PC-9 (cell line): ENCODE data around the gene PRKG1. TPM values are rescaled to one million over a fixed set of nuclear protein-coding genes. Genes with fewer than 3 reads are reported as not detected.

Source experiments
- BruUV-seq: library from RNA; stranded (reverse); fragments of 400-500 nt; replicated peaks from 2 replicates; lab custom pipeline; 2021; lab: Mats Ljungman, UMichigan
- CTCF ChIA-PET: fragments of 300-600 bp; sonication (Branson Sonifier 250); formaldehyde crosslinking; loops from one replicate; lab custom pipeline; 2022; ENCODE audit warnings: antibody characterized with exemption; lab: Charles Lee
- POLR2A ChIA-PET: fragments of 300-600 bp; sonication (Branson Sonifier 250); formaldehyde crosslinking; loops from one replicate; lab custom pipeline; 2022; ENCODE audit warnings: antibody characterized with exemption; ENCODE audit not compliant: unreplicated experiment; lab: Charles Lee
- DNase-seq, 2 experiments: peaks; one replicate each; pipeline versions ENCODE4 v3.0.0 to v3.0.0-alpha.2; 2015 to 2022; ENCODE audit warnings: mixed read lengths in 1 of 2
- H2AFZ ChIP-seq: fragments of 200-600 bp; sonication (generic); 2 replicates; pipeline ENCODE4 v1.8.1; 2017; ENCODE audit warnings: antibody characterized with exemption
- H3F3A ChIP-seq: fragments of 200-600 bp; sonication (generic); 2 replicates; pipeline ENCODE4 v1.8.1; 2017; ENCODE audit warnings: antibody characterized with exemption, mild to moderate bottlenecking, low read depth; ENCODE audit not compliant: insufficient read depth
- H3K27ac ChIP-seq: fragments of 200-600 bp; sonication (generic); 2 replicates; pipeline ENCODE4 v1.6.1; 2016; ENCODE audit warnings: mixed run types
- H3K27me3 ChIP-seq: fragments of 200-600 bp; sonication (generic); 2 replicates; pipeline ENCODE4 v1.6.1; 2016; ENCODE audit warnings: low read depth, mixed run types; ENCODE audit not compliant: insufficient read depth
- H3K36me3 ChIP-seq: fragments of 200-600 bp; sonication (generic); 2 replicates; pipeline ENCODE4 v1.6.1; 2016; ENCODE audit warnings: low read depth, mixed run types
- H3K4me1 ChIP-seq: fragments of 200-600 bp; sonication (generic); replicated peaks from 2 replicates; pipeline ENCODE4 v1.6.1; 2016; ENCODE audit warnings: mixed run types; ENCODE audit not compliant: insufficient read depth
- H3K4me2 ChIP-seq: fragments of 200-600 bp; sonication (generic); 2 replicates; pipeline ENCODE4 v1.6.1; 2017; ENCODE audit warnings: mixed run types
- H3K4me3 ChIP-seq: fragments of 200-600 bp; sonication (generic); 2 replicates; pipeline ENCODE4 v1.6.1; 2016; ENCODE audit warnings: mixed run types
- H3K79me2 ChIP-seq: fragments of 200-600 bp; sonication (generic); 2 replicates; pipeline ENCODE4 v1.6.1; 2017; ENCODE audit warnings: low read depth, mixed run types
- H3K9me2 ChIP-seq: fragments of 200-600 bp; sonication (generic); 2 replicates; pipeline ENCODE4 v1.8.1; 2017; ENCODE audit warnings: mild to moderate bottlenecking; ENCODE audit not compliant: insufficient read depth
- H3K9me3 ChIP-seq: fragments of 200-600 bp; sonication (generic); 2 replicates; pipeline ENCODE4 v1.8.1; 2016; ENCODE audit warnings: low read depth; ENCODE audit not compliant: insufficient read depth
- H4K20me1 ChIP-seq: fragments of 200-600 bp; sonication (generic); 2 replicates; pipeline ENCODE4 v1.8.1; 2017; ENCODE audit not compliant: insufficient read depth
- EZH2 ChIP-seq: fragments of 200-600 bp; sonication (generic); IDR thresholded peaks from 2 replicates; pipeline ENCODE4 v1.8.0; 2017; ENCODE audit warnings: antibody characterized with exemption, low read depth
- intact Hi-C: fragments of 100-400 bp; cut with micrococcal nuclease; formaldehyde crosslinking; loops from one replicate; pipeline ENCODE4 v1.10.0; 2022; ENCODE audit not compliant: unreplicated experiment
- total RNA-seq: library from RNA; stranded (reverse); gene quantifications from 2 replicates; pipeline ENCODE4 v1.2.3, GENCODE V29; 2021
- TF ChIP-seq, protein P1 (sequence below): fragments of 200-600 bp; sonication (generic); conservative IDR thresholded peaks from 2 replicates; pipeline ENCODE4 v1.6.1; 2017; ENCODE audit warnings: mixed run types, antibody characterized with exemption, mild to moderate bottlenecking, moderate library complexity

The PRKG1 gene
- total RNA-seq, 1 experiment from 2014 or later, result 0.70 TPM

DNA sequence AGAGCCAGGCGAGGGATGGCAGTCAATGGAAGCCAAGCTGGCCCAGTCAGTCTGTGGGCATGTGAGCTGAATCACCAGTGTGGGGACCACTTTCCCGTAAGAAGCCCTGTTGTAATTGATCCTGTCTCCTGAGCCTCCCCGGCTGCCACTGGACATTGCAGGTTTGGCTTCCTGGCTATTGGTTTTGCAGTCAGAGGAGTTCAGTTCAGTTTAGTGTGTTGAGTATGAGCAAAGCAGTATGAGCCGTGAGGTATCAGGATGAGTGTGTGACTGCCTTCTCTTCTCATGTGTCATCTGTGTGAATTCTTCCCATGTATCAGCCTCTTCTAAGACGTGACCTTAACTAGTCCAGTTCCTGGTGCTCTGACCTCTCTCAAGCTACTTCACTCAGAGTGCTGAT is 227.4 kb downstream of the PRKG1 start:
- Histone ChIP-seq H3K9me2 (no peaks in the 10 kb centered on the region), H3F3A (no peaks in the 10 kb centered on the region), H3K4me1 (no peaks in the 10 kb centered on the region), H3K27ac (no peak overlapping the region), H2AFZ (no peak overlapping the region), H3K79me2 (no peaks in the 10 kb centered on the region), H4K20me1 (no peaks in the 10 kb centered on the region; the same call in 1 of the 2 replicates), H3K9me3 (no peaks in the 10 kb centered on the region), H3K4me3 (no peak overlapping the region), H3K27me3 (no peaks in the 10 kb centered on the region), H3K36me3 (no peaks in the 10 kb centered on the region), H3K4me2 (no peak overlapping the region)
- CTCF ChIA-PET, result no interaction called here
- intact Hi-C loops, result no loop called here
- POLR2A ChIA-PET, result no interaction called here
- no peak for DNase-seq
- TF ChIP-seq EZH2, result no peak
- TF ChIP-seq, protein P1, sequence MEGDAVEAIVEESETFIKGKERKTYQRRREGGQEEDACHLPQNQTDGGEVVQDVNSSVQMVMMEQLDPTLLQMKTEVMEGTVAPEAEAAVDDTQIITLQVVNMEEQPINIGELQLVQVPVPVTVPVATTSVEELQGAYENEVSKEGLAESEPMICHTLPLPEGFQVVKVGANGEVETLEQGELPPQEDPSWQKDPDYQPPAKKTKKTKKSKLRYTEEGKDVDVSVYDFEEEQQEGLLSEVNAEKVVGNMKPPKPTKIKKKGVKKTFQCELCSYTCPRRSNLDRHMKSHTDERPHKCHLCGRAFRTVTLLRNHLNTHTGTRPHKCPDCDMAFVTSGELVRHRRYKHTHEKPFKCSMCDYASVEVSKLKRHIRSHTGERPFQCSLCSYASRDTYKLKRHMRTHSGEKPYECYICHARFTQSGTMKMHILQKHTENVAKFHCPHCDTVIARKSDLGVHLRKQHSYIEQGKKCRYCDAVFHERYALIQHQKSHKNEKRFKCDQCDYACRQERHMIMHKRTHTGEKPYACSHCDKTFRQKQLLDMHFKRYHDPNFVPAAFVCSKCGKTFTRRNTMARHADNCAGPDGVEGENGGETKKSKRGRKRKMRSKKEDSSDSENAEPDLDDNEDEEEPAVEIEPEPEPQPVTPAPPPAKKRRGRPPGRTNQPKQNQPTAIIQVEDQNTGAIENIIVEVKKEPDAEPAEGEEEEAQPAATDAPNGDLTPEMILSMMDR, result no peak
- no TSS peak for BruUV-seq

- Histone ChIP-seq H3K79me2 (no peaks in the 10 kb centered on the region), H3K4me3 (no peak overlapping the region), H3K4me2 (no peak overlapping the region), H3F3A (no peaks in the 10 kb centered on the region), H2AFZ (no peak overlapping the region; the same call in 1 of the 2 replicates), H3K9me2 (no peaks in the 10 kb centered on the region), H3K36me3 (no peaks in the 10 kb centered on the region), H3K9me3 (no peaks in the 10 kb centered on the region), H4K20me1 (no peaks in the 10 kb centered on the region; the same call in 1 of the 2 replicates), H3K27ac (no peak overlapping the region), H3K4me1 (no peaks in the 10 kb centered on the region), H3K27me3 (no peaks in the 10 kb centered on the region)
- CTCF ChIA-PET, result no interaction called here
- no TSS peak for BruUV-seq
- TF ChIP-seq, protein P1, result no peak
- TF ChIP-seq EZH2, result no peak
- intact Hi-C loops, result no loop called here
- POLR2A ChIA-PET, result no interaction called here
- DNase-seq, result no peak
These were observed 228.0 kb downstream of the PRKG1 start for GRCh38 chr10:51302316-51302715.

DNA sequence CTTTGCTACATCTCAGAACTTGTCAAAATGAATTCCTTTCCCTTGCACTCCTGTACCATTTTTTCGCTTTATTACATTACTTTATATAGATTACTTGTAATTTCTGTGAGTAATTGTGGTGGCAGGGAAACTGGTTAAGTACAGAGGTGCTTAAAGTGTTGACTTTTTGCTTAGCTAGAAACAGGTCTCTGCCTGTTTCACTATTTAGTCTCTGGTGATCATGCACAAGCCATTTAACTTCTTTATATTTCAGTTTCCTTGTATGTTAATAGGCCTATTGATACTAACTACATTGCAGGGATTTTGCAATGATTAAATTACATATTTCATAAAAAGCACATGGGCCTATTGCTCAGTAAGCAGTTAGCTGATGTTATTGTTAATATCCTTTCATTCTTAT is 233.8 kb downstream of the PRKG1 start:
- Histone ChIP-seq H3K4me2 (no peak overlapping the region), H3K4me3 (no peak overlapping the region), H3K9me2 (no peaks in the 10 kb centered on the region), H3K36me3 (no peaks in the 10 kb centered on the region), H4K20me1 (no peaks in the 10 kb centered on the region; the same call in 1 of the 2 replicates), H3K27ac (no peak overlapping the region), H3K27me3 (no peaks in the 10 kb centered on the region), H2AFZ (no peak overlapping the region), H3K79me2 (no peaks in the 10 kb centered on the region), H3K9me3 (no peaks in the 10 kb centered on the region), H3F3A (no peaks in the 10 kb centered on the region), H3K4me1 (no peaks in the 10 kb centered on the region)
- no TSS peak for BruUV-seq
- TF ChIP-seq, protein P1, result no peak
- no peak for TF ChIP-seq EZH2
- CTCF ChIA-PET, result no interaction called here
- no peak for DNase-seq
- intact Hi-C loops, result no loop called here
- POLR2A ChIA-PET, result no interaction called here
